Measurements from ENCODE around the gene KAZALD1.

- TF ChIP-seq, protein P1, sequence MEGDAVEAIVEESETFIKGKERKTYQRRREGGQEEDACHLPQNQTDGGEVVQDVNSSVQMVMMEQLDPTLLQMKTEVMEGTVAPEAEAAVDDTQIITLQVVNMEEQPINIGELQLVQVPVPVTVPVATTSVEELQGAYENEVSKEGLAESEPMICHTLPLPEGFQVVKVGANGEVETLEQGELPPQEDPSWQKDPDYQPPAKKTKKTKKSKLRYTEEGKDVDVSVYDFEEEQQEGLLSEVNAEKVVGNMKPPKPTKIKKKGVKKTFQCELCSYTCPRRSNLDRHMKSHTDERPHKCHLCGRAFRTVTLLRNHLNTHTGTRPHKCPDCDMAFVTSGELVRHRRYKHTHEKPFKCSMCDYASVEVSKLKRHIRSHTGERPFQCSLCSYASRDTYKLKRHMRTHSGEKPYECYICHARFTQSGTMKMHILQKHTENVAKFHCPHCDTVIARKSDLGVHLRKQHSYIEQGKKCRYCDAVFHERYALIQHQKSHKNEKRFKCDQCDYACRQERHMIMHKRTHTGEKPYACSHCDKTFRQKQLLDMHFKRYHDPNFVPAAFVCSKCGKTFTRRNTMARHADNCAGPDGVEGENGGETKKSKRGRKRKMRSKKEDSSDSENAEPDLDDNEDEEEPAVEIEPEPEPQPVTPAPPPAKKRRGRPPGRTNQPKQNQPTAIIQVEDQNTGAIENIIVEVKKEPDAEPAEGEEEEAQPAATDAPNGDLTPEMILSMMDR (IDR thresholded peaks at IDR 0.05; ENCODE audit: low read depth, low read length) = no peak
- TF ChIP-seq EZH2phosphoT487 (IDR thresholded peaks at IDR 0.05; ENCODE audit: low read depth) = no peak
These were observed 25.7 kb upstream of the KAZALD1 start for GRCh38 chr10:101035916-101036702.

Measured in OCI-LY3 (cell line).